ENCODE data around the gene TSPAN18. TPM values are rescaled to one million over a fixed set of nuclear protein-coding genes. Genes with fewer than 3 reads are reported as not detected.

TSPAN18 gene
- total and polyA plus RNA-seq, 2 experiments from 2014 or later, result 9.5 to 21.5 TPM

- Histone ChIP-seq H3K4me2 (no peak overlapping the region), H3K4me3 (no peak overlapping the region), H3K27ac (no peak overlapping the region), H3K27me3 (no peaks in the 10 kb centered on the region), H3K9me3 (ENCODE audit: low read depth) (no peaks in the 10 kb centered on the region), H3K79me2 (no peaks in the 10 kb centered on the region), H2AFZ (no peak overlapping the region), H3K36me3 (replicated peaks; ENCODE audit: insufficient read depth, low read depth) (no peaks in the 10 kb centered on the region), H3K4me1 (ENCODE audit: insufficient read depth) (peaks cover 34% of the 10 kb centered on the region), H3K9me2 (replicated peaks; ENCODE audit: insufficient read depth) (no peaks in the 10 kb centered on the region), H4K20me1 (ENCODE audit: insufficient read depth, poor library complexity, severe bottlenecking) (no peaks in the 10 kb centered on the region)
- TF ChIP-seq EZH2 (IDR thresholded peaks at IDR 0.05; ENCODE audit: borderline replicate concordance) (no peak), EZH2phosphoT487 (IDR thresholded peaks at IDR 0.05; ENCODE audit: low read depth, severe bottlenecking, unreplicated experiment) (no peak), CTCF (IDR thresholded peaks at IDR 0.05; ENCODE audit: poor library complexity) (no peak)
- 85% methylated on average over 15 of the region's 15 CpGs for WGBS (ENCODE audit: low lambda C conversion rate, missing lambda C conversion rate)
- no peak for DNase-seq (ENCODE audit: low spot score)
These were observed 254.0 kb downstream of the TSPAN18 start for GRCh38 chr11:44980533-44981427.

Other genes with a start within 250 kb of the TSPAN18 start
- 32.8 and 38.7 TPM in 2 replicates for gene CD82, start 161.3 kb upstream of the TSPAN18 start, total RNA-seq
- gene CD82, start 161.3 kb upstream of the TSPAN18 start, polyA plus RNA-seq, result 157 and 202 TPM in 2 replicates
- 11.2 and 15.4 TPM in 2 replicates for gene TP53I11, start 223.9 kb downstream of the TSPAN18 start, total RNA-seq
- gene TP53I11, start 223.9 kb downstream of the TSPAN18 start, polyA plus RNA-seq, result 41.8 and 51.7 TPM in 2 replicates